Bronchial smooth muscle cell (primary cell): ENCODE results near the gene NEK3. TPM values are rescaled to one million over a fixed set of nuclear protein-coding genes. Genes with fewer than 3 reads are reported as not detected.

ENCODE experiments used
- total RNA-seq: library from RNA; depleted of rRNA; stranded (reverse); fragments of >200 nt; gene quantifications from 2 replicates; pipeline ENCODE4 v1.2.1, GENCODE V29; 2014

The NEK3 gene
- 9.0 and 9.3 TPM in 2 replicates for total RNA-seq

GRCh38 chr13:52159159-52159982, at the start of gene NEK3:
TSS of gene NEK3 (minus strand) at chr13:52159597. CDS start at chr13:52156191, 3,406 bp downstream.

GRCh38 chr13:52128714-52129700, 30.4 kb downstream of the NEK3 start, which contains the start of gene NEK5:
TSS of gene NEK5 (minus strand) at chr13:52129073. CDS start at chr13:52127482, 1,591 bp downstream.

Other genes starting within 250 kb of the NEK3 start
- gene ATP7B, start 148.1 kb downstream of the NEK3 start, total RNA-seq = 0.79 and 1.5 TPM in 2 replicates
- gene ALG11, start 147.2 kb downstream of the NEK3 start, total RNA-seq = 13.4 and 15.8 TPM in 2 replicates
- 8.2 and 10.2 TPM in 2 replicates for gene UTP14C, start 134.9 kb downstream of the NEK3 start, total RNA-seq
- under 0.01 and 0.09 TPM in 2 replicates for gene NEK5, start 30.5 kb downstream of the NEK3 start, total RNA-seq
- 3.9 and 9.0 TPM in 2 replicates for gene THSD1, start 246.6 kb upstream of the NEK3 start, total RNA-seq